D341Med (cell line): Measurements from ENCODE around the gene LONP1.
"Not testable (repeated sequence)": the region's sequence is repeated elsewhere in the genome, so short reads cannot be mapped to it uniquely, and the experiment has no call there.

Experiments
- DNase-seq: peaks from one replicate; pipeline ENCODE4 v3.0.0; 2012; ENCODE audit warnings: low spot score

Gene LONP1

GRCh38 chr19:5713228-5713627, 6.7 kb downstream of the LONP1 start:
- DNase-seq = no peak

DNA sequence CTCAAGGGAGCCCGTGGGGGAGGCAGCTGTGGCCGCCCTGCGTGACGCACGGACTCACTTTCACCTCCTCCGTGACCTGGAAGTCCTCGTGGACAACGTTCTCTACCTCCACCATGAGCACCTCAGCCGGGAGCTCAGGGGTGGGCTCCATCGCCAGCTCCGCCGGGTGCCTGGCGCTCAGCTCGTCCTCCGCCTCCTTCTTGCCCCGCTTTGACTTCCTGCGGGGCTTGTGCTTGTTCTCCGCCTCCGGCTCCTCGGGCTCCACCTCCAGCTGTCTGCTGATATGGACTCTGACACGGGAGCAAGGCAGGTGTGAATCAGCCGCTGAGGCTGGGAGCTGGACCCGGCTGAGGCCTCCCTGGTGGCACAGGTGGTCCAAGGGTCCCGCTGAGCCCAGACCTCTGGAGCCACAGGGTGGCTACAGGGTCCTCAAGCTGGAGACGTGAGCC, 8.2 kb downstream of the LONP1 start:
- DNase-seq = peak; percentile 18

DNA sequence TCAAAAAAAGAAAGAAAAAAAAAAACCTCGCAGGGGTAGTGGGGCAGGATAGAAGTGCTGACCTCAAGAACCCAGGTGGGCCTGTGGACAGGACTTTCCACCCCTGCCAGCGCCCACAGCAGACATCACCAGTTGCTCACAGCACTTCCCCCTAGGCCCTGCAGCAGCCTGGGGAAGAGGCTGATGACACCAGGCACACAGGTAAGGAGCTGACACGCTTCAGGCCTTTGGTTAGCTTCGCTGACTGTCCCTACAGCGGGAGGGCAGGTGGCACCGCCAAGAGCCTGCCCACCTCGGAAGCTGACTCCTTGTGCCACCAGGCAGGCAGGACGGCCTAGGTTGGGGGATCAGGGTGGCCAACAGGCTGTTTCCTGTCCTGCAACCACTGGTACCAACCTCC, 8.9 kb downstream of the LONP1 start:
- peak; percentile 12 for DNase-seq

DNA sequence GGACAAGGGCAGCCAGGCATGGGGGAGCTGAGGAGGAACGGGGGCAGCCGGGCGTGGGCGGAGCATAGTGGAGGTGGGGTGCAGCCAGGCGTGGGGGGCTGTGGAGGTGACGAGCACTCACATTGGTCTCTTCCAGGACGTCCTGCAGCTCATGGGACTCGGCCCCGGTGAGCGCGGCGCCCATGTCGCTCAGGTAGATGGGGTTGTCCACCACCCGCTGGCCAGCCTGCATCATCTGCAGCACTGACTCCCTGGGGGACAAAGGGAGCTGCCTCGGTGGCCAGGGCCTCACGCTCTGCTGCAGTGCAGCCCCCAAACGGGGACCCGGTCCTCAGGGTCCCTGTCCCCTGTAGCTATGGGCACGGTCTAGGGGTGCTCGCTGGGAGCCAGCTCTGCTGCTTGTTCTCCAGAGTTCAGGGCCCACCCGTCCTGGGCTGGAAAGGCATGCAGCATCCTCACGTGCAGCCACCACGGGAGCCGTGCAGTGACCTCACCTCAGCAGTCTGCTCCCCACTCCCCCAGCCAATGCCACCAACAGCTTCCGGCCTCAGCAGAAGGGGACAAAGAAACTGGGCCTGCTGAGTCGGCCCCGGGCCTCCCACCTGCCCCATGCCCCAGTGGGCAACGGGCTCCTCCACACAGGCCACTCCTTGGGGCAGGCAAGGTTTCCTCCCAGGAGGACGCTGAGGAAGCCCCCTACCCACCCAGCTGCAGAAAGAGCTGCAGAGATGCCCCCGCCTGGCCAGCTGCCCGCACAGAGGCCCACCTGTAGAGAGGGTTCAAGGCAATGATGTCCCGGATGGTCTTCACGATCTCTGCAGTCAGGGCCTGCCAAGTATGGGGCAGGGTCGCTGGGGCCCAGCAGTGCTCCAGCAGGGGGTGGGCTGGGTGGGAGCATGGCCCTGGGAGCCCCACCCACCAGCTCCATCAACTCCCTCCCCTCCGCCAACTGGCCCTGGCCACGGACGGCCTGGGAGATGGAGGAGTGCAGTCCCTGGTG, 12.1 kb downstream of the LONP1 start:
- DNase-seq = no peak

DNA sequence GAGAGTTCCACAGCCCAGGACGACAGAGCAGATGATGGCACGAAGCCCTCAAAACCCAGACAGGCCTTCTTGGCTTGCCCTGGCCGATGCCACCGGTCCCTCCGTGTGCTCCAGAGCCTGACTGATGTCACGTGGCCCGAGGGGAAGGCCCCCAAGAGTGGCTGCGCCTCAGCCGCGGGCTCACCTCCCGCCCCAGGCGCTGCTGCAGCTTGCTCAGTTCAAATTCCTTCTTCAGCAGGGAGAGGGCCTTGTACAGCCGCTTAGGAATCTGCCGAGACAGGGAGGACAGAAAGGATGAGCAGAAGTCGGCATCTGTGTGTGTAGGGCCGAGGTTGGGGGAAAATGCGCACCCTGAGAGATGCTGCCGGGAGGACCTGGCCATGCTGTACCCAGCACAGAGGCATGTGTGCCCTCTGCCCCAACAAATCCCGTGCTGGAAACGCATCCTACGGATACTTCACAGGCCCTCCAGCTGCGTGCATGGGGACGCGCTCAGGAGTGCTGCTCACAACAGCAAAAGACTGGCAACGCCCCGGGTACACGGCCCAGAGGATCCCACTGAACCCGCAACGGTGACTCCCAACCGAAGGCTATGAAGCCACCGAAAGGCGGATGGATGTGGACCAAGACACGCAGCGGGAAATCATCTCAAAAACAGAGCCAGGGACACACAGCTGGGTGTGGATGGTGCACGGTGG, 12.9 kb downstream of the LONP1 start:
- no peak for DNase-seq

- DNase-seq = peak; percentile 39
These were observed 14.4 kb downstream of the LONP1 start for GRCh38 chr19:5705552-5705951.

DNA sequence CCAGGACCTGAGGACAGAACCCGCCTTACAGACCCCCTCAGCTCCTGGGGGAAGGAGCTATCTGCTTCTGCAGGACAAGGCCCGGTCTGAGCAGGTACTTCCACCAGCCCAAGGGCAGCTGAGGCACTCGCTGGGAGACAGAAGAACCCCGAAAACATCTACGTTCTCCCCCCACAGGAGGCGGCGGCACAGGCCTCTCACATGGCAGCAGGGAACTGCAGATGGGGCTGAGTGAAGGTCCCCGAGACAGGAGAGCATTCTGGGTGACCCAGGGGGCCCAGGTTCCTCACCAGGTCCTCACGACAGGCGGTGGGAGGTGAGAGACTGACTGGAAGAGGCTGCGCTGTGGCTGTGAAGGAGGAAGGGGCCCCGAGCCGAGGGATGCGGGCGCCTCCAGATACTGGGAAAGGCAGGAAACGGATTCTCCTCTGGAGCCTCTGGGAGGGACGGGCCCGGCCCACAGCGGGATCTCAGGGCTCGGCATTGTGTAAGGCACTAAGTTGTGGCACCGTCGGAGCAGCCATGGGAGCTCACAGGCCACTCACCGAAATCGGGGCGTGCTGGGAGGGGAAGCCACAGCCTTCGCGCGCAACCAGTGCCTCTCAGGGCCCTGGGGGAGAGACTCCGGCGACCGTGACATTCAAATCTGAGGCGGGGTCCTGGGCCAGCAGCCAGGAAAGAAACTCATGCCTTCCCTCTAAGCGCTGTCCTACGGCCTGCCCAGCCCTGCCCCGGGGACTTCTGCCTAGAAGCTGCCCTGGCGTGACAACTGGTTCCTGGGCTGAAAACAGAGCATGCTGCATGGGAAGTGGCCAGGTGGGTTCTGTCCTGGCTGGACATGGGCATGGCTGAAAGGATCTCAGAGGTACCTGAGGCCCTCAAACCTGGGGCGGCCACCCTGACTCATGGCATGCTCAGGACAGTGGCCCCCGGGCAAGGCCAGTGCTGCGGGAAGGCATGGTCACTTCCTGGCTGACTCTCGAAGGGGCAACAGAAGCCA, 15.8 kb downstream of the LONP1 start:
- no peak for DNase-seq

GRCh38 chr19:5702053-5702410, 17.9 kb downstream of the LONP1 start:
- not testable (repeated sequence) for DNase-seq

- DNase-seq = no peak
These were observed 19.4 kb downstream of the LONP1 start for GRCh38 chr19:5700455-5701092.

DNA sequence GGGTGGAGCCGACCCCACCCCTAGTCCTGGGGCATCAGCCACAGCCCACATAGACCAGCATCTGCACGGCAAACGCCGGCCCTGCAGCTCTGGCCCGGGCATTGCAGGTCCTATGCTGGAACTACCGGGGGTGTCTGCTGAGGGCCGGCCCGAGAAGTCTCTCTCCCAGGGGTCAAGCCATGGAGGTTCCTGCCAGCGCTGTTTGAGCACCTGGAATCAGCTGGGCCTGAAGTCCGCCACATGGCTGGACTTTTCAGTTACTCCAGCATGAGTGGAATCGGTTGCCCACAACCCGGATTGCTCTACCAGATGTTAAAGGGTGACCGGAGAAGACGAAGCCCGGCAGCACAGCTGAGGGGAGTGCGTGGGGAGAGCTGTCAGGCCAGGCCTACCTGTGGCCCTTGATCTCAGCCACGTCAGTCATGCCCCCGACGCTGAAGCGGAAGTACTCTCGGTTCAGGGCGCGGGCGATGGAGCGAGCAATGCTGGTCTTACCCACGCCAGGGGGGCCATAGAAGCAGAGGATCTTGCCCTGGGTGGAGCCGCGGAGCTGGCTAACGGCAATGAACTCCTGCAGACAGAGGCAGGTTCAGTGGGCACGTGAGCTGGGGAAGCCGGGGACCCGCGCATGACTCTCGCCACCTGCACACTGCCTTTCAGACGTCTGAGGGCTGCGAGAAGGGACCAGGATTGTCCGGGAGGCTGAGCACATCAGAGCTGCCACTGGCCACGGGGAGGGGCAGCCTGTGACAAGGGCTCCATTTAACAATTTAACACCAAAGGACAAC, 21.1 kb downstream of the LONP1 start:
- DNase-seq = no peak

- no peak for DNase-seq
These were observed 21.9 kb downstream of the LONP1 start for GRCh38 chr19:5697890-5698634.

DNA sequence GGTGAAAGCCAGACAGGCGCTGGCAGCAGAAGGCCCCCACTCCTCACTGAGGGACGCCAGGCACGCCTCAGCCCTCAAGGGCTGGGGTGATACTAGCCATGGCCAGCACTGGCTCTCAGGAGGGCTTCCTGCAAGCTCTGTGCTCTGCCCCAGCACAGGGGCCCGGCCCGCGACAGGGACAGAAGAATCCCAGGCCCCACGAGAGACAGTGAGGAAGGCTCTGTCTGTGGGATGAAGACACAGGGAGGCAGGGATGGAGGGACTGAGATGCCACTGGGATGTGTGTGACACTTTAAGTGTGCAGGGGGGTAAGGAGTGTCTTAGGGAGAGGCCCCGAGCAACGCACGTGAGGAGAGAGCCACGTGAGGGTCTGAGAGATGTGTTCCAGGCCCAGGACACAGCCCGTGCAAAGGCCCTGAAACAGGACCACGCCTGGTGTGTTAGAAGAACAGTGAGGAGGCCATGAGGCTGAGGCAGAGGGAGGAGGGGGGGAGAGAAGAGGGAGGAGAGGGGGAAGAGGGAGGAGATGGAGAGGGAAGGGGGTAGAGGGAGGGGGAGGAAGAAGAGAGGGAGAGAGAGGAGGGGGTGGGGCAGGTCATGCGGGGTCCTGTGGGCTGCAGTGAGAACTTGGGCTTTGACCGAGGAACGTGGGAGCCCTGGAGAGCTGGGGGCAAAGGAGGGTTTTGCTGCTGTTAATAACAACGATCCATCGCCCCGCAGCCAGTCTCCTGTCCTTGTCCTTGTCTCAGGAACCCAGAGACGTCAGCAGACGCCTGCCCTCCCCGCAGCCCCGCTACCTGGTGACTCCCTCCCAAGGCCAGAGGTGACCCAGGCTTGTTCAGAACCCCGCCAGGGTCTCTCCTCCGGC, 22.7 kb downstream of the LONP1 start:
- DNase-seq = no peak

DNA sequence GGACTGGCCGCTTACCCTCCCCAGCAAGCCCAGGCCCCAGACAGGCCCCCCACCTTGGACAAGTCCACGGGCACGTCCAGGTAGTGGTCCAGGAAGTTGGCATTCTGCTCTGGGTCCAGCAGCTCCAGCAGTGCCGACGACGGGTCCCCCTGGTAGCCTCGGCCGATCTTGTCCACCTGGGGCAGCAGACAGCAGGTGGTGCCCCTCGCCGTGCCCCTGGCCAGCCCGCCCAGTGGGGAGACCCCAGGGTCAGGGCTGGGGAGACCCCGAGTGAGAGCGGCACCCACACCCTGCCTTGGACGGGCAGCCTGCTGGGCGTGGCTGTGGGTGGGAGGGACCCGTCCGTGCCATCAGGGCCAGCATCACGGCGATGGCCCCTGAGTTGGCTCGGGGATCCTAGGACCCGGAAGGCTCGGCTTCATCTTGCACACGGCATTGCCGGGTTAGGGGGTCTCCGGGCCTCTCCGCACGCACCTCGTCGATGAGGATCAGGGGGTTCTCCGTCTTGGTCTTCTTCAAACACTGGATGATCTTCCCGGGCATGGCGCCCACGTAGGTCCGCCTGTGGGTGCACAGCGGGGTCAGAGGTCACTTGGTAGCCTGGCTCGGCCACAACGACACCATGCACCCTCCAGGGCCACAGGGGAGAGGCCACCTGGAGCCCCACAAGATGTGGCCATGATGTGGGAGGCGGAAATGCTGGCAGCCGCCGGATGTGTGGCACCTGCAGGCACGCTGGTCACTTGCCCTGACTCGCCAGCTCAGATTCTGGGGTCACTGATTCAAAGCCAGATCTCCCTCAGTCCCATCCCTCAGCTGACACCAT, 23.5 kb downstream of the LONP1 start:
- no peak for DNase-seq

GRCh38 chr19:5695649-5696195, 24.2 kb downstream of the LONP1 start:
- no peak for DNase-seq

DNA sequence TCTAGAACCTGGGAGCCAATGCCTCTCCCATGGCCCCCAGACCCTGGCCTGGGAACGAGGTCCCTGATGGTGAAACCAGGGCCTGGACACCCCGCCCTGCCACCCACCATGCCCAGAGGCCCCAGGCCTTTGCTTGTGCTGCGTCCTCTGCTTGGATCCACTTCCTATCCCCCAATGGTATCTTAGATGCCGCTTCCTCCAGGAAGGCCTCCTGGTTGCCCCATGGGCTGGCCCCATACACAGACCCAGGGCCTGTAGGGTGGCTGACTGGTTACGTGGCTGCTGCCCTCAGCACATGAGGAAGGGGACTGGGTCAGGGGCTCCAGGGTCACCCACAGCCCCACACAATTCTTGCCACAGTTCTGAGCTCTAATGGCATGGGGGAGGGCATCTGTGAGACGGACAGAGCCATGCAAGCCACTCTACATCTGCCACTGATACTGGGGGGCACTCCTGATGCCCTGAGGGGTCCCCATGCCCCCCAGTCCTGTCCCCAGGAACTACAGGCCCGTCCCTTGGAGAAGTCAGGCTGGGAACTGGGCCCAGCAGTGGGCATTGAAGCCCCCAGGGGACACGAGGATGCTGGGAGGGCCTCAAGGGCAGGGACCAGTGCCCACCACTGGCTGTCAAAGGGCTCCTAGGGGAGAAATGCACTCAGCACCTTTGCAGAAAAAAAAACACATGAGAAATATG, 24.8 kb downstream of the LONP1 start:
- no peak for DNase-seq

- DNase-seq = no peak
These were observed 25.6 kb downstream of the LONP1 start for GRCh38 chr19:5694167-5694955.
